Gastrocnemius medialis (tissue), 4 donors: ENCODE results near the gene CGNL1. TPM values are rescaled to one million over a fixed set of nuclear protein-coding genes. Genes with fewer than 3 reads are reported as not detected.
A peak's percentile ranks its signal among the peaks of the same experiment; 100 is the strongest.

Experiments used
- ATAC-seq, 2 donors: fragments of 150-250 bp; one replicate each; pipeline ENCODE4 v1.9.1; 2016
- DNase-seq, 2 donors: peaks; one replicate each; pipeline ENCODE4 v3.0.0-alpha.2; 2019
- H3K27ac ChIP-seq, 4 donors: fragments of 200-600 bp; sonication (generic); 1 replicate in 1 of 4; 2 replicates in 3 of 4; pipeline ENCODE4 v1.5.1; 2016 to 2018; ENCODE audit warnings: mild to moderate bottlenecking in 2 of 4, moderate library complexity in 1 of 4
- H3K27me3 ChIP-seq, 3 donors: fragments of 200-600 bp; sonication (generic) in 2 of 3; 1 replicate in 1 of 3; 2 replicates in 2 of 3; pipeline versions ENCODE4 v1.5.1 to v1.6.0; 2016 to 2019; ENCODE audit warnings: mild to moderate bottlenecking in 1 of 3, moderate library complexity in 1 of 3
- H3K36me3 ChIP-seq, 2 donors: fragments of 200-600 bp; sonication (generic) in 1 of 2; one replicate each; pipeline ENCODE4 v1.5.1; 2017 to 2018
- H3K4me1 ChIP-seq, 2 donors: fragments of 200-600 bp; sonication (generic) in 1 of 2; one replicate each; pipeline ENCODE4 v1.5.1; 2016 to 2017; ENCODE audit warnings: mild to moderate bottlenecking in 2 of 2
- H3K4me3 ChIP-seq, 4 donors: fragments of 200-600 bp; sonication (generic) in 3 of 4; 1 replicate in 1 of 4; 2 replicates in 3 of 4; pipeline ENCODE4 v1.5.1; 2016 to 2019; ENCODE audit warnings: mild to moderate bottlenecking in 2 of 4
- H3K9me3 ChIP-seq, 3 donors: fragments of 200-600 bp; sonication (generic) in 2 of 3; 1 replicate in 1 of 3; 2 replicates in 2 of 3; pipeline ENCODE4 v1.5.1; 2016 to 2019
- CTCF ChIP-seq, 5 experiments: fragments of 450-650 bp in 3 of 5; fragments of 200-600 bp in 2 of 5; sonication (generic) in 2 of 5; IDR thresholded peaks in 4 of 5; conservative IDR thresholded peaks in 1 of 5; 1 replicate in 4 of 5; 2 replicates in 1 of 5; pipeline ENCODE4 v1.5.1; 2016 to 2019; ENCODE audit warnings: antibody characterized with exemption in 5 of 5, mild to moderate bottlenecking in 3 of 5, moderate library complexity in 3 of 5
- POLR2A ChIP-seq, 2 donors: fragments of 450-650 bp; IDR thresholded peaks; one replicate each; pipeline ENCODE4 v1.6.1; 2017; ENCODE audit warnings: antibody characterized with exemption in 2 of 2, mild to moderate bottlenecking in 2 of 2, moderate library complexity in 2 of 2
- in situ Hi-C, 4 donors: fragments of 200-750 bp; cut with MboI; loops; one replicate each; pipeline versions ENCODE4 v1.15.0 to v1.8.0; 2017; ENCODE audit warnings: low sequenced_read_pairs in 4 of 4
- intact Hi-C: fragments of 100-400 bp; cut with DNase I; formaldehyde crosslinking; loops from one replicate; pipeline ENCODE4 v1.15.1; 2023; ENCODE audit warnings: low total_unique reads
- total RNA-seq, 4 donors: library from RNA; depleted of rRNA; stranded (reverse); fragments of >200 nt; gene quantifications; one replicate each; pipeline versions ENCODE4 v1.1.0 to v1.2.3, GENCODE V29; 2016

The CGNL1 gene
- total RNA-seq, 4 donors from 2014 or later: 0.15 to 0.85 (median 0.49) TPM

GRCh38 chr15:57562196-57562769 is 186.0 kb downstream of the CGNL1 start:
- Histone ChIP-seq H3K4me1 (no peaks in the 10 kb centered on the region), H3K9me3 (no peaks in the 10 kb centered on the region), H3K27ac (peak overlapping the region in 2 of 4 donors; percentile 38 to 47), H3K4me3 (no peak overlapping the region), H3K27me3 (no peaks in the 10 kb centered on the region), H3K36me3 (no peaks in the 10 kb centered on the region)
- TF ChIP-seq POLR2A (IDR thresholded peaks at IDR 0.05): no peak
- no peak for TF ChIP-seq CTCF (IDR thresholded peaks at IDR 0.05 in 4 of 5, conservative IDR thresholded peaks at IDR 0.05 in 1 of 5)
- in situ Hi-C loops: loop anchor here in 3 of 4 donors (5.0 to 25.0 kb wide), 5 partner anchors 50 to 500 kb away; partner anchors contain the start of gene ALDH1A2 (in 1 of the 3)
- DNase-seq: no peak
- intact Hi-C loops: loop anchor here (5.0 kb wide), 2 partner anchors 75 to 145 kb away; partner anchors contain the start of gene POLR2M
- no peak for ATAC-seq

GRCh38 chr15:57563416-57563815 is 187.1 kb downstream of the CGNL1 start:
- ATAC-seq (no peak), DNase-seq (no peak)
- intact Hi-C loops (loop anchor here (5.0 kb wide), 2 partner anchors 74 to 144 kb away; partner anchors contain the start of gene POLR2M), in situ Hi-C loops (loop anchor here in 3 of 4 donors (5.0 to 25.0 kb wide), 5 partner anchors 49 to 499 kb away; partner anchors contain the start of gene ALDH1A2 (in 1 of the 3))
- H3K4me3 ChIP-seq: no peak overlapping the region
- H3K4me1 ChIP-seq: no peaks in the 10 kb centered on the region
- TF ChIP-seq CTCF (IDR thresholded peaks at IDR 0.05 in 4 of 5, conservative IDR thresholded peaks at IDR 0.05 in 1 of 5): no peak
- no peak for TF ChIP-seq POLR2A (IDR thresholded peaks at IDR 0.05)
- no peak overlapping the region for H3K27ac ChIP-seq
- H3K27me3 ChIP-seq: no peaks in the 10 kb centered on the region
- no peaks in the 10 kb centered on the region for H3K36me3 ChIP-seq
- H3K9me3 ChIP-seq: no peaks in the 10 kb centered on the region

- Histone ChIP-seq H3K27ac (no peak overlapping the region), H3K4me3 (no peak overlapping the region), H3K27me3 (no peaks in the 10 kb centered on the region), H3K9me3 (no peaks in the 10 kb centered on the region), H3K36me3 (no peaks in the 10 kb centered on the region), H3K4me1 (no peaks in the 10 kb centered on the region)
- intact Hi-C loops (no loop called here), in situ Hi-C loops (loop anchor here in 3 of 4 donors (25.0 kb wide), 3 partner anchors 97 to 497 kb away; partner anchors contain the start of gene ALDH1A2 (in 1 of the 3))
- TF ChIP-seq CTCF (IDR thresholded peaks at IDR 0.05 in 4 of 5, conservative IDR thresholded peaks at IDR 0.05 in 1 of 5): no peak
- TF ChIP-seq POLR2A (IDR thresholded peaks at IDR 0.05): no peak
- no peak for ATAC-seq
- no peak for DNase-seq
Observed at GRCh38 chr15:57565311-57565710, 189.0 kb downstream of the CGNL1 start.

GRCh38 chr15:57566834-57567233 is 190.5 kb downstream of the CGNL1 start:
- Histone ChIP-seq H3K4me1 (no peaks in the 10 kb centered on the region), H3K27ac (no peak overlapping the region), H3K36me3 (no peaks in the 10 kb centered on the region), H3K4me3 (no peak overlapping the region), H3K27me3 (no peaks in the 10 kb centered on the region), H3K9me3 (no peaks in the 10 kb centered on the region)
- TF ChIP-seq CTCF (IDR thresholded peaks at IDR 0.05 in 4 of 5, conservative IDR thresholded peaks at IDR 0.05 in 1 of 5) (no peak), POLR2A (IDR thresholded peaks at IDR 0.05) (no peak)
- in situ Hi-C loops: loop anchor here in 3 of 4 donors (25.0 kb wide), 3 partner anchors 95 to 495 kb away; partner anchors contain the start of gene ALDH1A2 (in 1 of the 3)
- ATAC-seq: no peak
- intact Hi-C loops: no loop called here
- DNase-seq: no peak
